GM21528 (cell line): ENCODE data around the gene AUTS2.

Source experiments
- ATAC-seq: cut with Tn5 transposase; IDR thresholded peaks from one replicate; pipeline ENCODE4 v1.9.1; 2021; ENCODE audit warnings: mild to moderate bottlenecking, moderate library complexity; ENCODE audit not compliant: unreplicated experiment, low FRiP score

The AUTS2 gene

DNA sequence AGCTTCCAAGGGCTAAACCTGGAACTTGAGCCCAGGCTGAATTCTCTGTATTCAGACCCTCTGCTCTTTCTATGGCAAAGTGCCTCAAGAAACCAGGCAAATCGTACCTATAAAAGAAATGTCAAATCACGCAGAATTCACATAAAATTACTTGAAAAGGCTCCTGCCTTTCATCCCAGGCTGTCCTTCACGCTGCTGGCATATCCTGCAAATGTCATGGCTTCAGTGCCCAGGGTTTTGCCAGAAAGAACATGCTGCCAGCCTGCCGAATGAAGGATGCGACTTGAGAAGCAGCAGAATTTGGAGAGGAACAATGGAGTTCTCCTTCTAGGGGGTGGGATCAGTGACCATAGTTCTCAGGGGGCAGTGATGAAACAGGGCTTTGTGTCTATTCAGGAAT, 931.2 kb downstream of the AUTS2 start:
- ATAC-seq = no peak

- no peak for ATAC-seq
Measured at GRCh38 chr7:70529914-70530585, 931.8 kb downstream of the AUTS2 start.

GRCh38 chr7:70533614-70534013, 935.3 kb downstream of the AUTS2 start:
- no peak for ATAC-seq

DNA sequence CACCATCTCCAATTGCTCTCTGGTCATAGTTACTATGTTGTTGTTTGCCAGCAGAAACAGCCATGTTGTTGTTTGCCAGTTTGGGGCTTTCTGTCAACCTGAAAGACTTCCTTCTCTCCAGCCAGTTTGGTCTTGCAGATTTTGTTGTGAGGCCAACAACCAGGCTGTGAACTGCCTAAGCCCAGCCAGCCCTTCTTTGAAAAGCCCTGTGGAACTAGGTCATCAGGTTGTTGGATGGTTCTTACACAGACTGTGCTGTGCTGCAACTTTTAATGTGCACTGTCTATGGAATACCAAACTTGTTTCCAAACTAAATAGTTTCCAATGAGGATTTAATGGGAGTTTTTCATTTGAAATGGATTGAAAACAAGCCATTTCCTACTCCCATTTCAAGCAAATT, 940.9 kb downstream of the AUTS2 start:
- ATAC-seq = no peak

DNA sequence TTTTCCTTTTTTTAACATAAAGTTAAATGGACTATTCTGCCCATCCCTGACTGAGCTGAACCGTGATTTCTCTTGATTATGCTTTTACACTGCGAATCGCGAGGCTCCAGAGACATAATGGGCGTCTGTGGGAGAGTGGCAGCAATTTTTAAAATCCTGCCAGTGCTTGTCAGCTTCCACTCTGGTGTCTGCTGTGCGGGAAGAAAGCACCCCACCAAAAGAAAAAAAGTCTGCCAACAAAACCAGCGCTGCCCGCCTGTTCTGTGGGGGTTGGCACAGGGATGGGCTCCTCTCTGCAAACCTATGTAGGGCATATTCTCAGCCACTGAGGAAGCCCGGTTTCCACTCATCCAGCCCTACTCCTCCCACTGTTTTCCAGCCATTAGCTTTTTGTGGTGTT, 941.3 kb downstream of the AUTS2 start:
- ATAC-seq = no peak

GRCh38 chr7:70540641-70541040, 942.4 kb downstream of the AUTS2 start:
- ATAC-seq = no peak

- ATAC-seq = no peak
Measured at GRCh38 chr7:70542750-70543376, 944.6 kb downstream of the AUTS2 start.

GRCh38 chr7:70544016-70544415, 945.7 kb downstream of the AUTS2 start:
- ATAC-seq = no peak

DNA sequence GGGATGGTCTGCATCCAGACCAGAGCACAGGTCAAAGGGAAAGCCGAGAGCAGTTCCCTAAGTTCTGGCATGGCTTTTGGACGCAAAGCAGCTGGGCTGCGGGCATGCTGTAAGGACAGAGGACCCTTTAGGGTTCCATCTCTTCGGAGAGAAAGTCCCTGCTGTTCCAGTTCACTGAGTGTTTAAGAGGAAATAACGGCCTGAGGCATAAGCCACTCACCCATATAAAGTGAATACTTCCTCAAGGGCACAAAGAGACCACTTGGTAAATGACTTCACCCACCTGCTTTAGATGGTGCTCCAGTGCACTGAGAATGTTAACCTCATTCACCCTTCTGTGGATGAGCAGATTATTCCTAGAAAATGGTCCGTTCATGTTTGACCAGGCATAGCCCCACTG, 946.9 kb downstream of the AUTS2 start:
- no peak for ATAC-seq

GRCh38 chr7:70552141-70552540, 953.9 kb downstream of the AUTS2 start:
- no peak for ATAC-seq

DNA sequence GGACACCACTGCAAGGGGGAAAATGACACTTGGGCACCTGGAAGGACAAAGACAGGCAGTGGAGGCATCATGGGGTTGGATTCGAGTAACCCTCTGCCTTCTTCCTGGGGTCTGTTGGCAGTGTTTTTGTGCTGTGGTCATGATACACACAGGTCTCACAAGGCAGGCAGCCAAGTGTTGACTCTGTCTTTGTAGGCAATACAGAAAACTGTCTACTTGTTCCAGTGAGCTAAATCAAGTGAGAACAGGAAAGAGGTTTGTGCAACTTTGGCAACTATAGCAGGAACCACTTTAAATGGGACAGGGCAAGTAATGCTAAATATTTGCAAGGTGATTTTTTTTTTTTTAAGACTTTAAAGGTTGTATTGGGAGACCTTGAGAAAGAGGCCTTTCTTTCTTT, 955.1 kb downstream of the AUTS2 start:
- no peak for ATAC-seq

DNA sequence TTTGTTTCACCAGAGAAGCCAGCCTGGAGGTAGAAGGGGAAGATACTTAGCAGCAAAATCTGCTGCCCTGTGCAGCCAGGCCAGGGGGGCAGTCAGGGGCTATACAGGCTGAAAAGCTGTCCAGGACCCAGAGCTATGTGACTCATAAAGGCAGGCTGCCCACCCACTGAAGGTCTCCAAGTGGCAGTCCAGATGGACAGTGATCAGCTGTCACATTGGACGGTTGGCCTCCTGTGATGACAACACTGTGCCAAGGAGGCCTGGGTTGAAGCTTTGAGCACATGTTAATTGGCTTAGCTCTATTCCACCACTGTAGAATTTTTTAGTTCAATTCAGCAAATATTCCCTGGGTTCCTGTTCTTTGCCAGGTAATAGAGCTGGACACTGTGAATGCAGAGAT, 956.4 kb downstream of the AUTS2 start:
- no peak for ATAC-seq

GRCh38 chr7:70556761-70557160, 958.5 kb downstream of the AUTS2 start:
- no peak for ATAC-seq

GRCh38 chr7:70557338-70557737, 959.1 kb downstream of the AUTS2 start:
- ATAC-seq = no peak

GRCh38 chr7:70559815-70560214, 961.5 kb downstream of the AUTS2 start:
- ATAC-seq = no peak

GRCh38 chr7:70563960-70564359, 965.7 kb downstream of the AUTS2 start:
- no peak for ATAC-seq

- ATAC-seq = no peak
Measured at GRCh38 chr7:70565721-70566370, 967.6 kb downstream of the AUTS2 start.

DNA sequence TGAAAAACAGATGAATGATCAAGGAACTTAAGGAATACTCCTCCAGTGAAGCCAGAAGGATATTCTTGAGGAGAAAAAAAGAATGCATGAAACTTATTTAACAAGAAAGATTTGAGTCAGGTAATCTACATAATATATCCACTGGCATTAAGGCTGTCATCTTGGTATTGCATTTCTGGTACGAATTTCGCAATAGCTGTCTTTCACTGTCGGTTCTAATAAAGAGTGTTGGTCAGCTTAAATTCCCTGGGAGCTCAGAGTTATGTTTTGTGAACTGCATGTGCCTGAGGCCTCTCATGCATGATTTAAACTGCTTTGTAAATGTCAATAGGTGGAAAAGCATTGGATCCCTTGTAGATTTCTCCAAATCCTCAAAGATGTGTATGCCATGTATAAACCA, 968.4 kb downstream of the AUTS2 start:
- ATAC-seq = no peak

DNA sequence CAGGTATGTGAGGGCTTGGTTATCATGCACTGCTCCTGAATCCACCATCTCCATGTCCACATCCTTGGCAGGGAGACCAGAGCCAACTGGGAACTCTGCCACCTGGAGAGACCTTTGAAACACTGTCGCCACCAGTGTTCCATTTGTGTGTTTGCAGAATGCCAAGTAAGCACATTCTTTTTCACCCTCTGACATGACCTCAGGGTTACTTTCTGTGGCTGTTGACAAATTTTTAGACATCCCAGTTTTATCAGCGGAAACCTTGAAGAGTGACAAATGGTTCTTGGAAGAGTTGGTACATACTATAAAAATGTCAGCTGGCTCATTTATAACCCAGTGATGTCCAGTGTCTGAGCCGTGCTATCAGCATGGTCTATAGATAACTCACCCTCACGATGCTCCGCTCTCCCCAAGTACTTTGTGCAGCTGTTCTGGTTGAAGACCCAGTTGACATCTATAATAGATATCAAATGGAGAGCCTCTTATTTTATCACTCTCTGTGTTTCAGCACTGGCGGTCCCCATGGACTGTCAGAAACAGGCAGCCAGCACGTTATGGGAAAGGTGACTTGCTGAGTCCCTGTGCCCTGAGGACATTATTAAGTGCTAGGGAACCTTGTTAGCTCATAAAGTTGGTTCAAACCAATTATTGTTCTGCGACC, 970.5 kb downstream of the AUTS2 start:
- no peak for ATAC-seq

GRCh38 chr7:70569335-70569819, 971.1 kb downstream of the AUTS2 start:
- no peak for ATAC-seq

DNA sequence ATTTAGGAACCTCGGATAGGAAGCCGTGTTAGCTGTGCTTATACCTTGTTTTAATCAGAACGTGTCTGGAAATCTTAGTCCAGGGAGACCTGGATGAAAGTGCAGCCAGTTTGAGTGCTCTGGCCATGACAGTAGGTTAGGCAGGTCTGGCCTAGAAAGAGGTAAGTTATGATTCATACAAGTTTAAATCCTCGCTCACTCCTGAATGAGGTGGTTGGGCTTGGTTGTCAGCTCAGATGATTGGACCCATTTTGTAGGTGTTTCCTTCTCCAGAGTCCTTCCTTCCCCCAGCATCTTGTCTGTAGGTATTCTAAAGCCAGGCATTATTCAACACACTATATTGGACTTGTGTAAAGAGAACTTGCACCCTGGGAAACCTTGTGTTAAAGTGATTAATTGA, 971.8 kb downstream of the AUTS2 start:
- no peak for ATAC-seq
